Subcutaneous adipose tissue (tissue), 4 donors: ENCODE data around the gene PPP1R8. TPM values are rescaled to one million over a fixed set of nuclear protein-coding genes. Genes with fewer than 3 reads are reported as not detected.

Experiments
- total RNA-seq, 4 donors: library from RNA; depleted of rRNA; stranded (reverse); fragments of >200 nt; gene quantifications; one replicate each; pipeline ENCODE4 v1.1.0, GENCODE V29; 2016
- TF ChIP-seq, protein P1 (sequence below): fragments of 450-650 bp; IDR thresholded peaks from one replicate; pipeline ENCODE4 v1.5.1; 2016; ENCODE audit warnings: low read depth, mild to moderate bottlenecking, control low read depth, antibody characterized with exemption, moderate library complexity

The PPP1R8 gene
- total RNA-seq, 4 donors from 2014 or later = 27.2 to 39.0 (median 29.5) TPM

- TF ChIP-seq, protein P1, sequence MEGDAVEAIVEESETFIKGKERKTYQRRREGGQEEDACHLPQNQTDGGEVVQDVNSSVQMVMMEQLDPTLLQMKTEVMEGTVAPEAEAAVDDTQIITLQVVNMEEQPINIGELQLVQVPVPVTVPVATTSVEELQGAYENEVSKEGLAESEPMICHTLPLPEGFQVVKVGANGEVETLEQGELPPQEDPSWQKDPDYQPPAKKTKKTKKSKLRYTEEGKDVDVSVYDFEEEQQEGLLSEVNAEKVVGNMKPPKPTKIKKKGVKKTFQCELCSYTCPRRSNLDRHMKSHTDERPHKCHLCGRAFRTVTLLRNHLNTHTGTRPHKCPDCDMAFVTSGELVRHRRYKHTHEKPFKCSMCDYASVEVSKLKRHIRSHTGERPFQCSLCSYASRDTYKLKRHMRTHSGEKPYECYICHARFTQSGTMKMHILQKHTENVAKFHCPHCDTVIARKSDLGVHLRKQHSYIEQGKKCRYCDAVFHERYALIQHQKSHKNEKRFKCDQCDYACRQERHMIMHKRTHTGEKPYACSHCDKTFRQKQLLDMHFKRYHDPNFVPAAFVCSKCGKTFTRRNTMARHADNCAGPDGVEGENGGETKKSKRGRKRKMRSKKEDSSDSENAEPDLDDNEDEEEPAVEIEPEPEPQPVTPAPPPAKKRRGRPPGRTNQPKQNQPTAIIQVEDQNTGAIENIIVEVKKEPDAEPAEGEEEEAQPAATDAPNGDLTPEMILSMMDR = no peak
Observed at GRCh38 chr1:27885621-27886352, 55.2 kb downstream of the PPP1R8 start.

- TF ChIP-seq, protein P1 = no peak
Observed at GRCh38 chr1:27886353-27886679, 55.7 kb downstream of the PPP1R8 start.

GRCh38 chr1:27886744-27887143 is 56.2 kb downstream of the PPP1R8 start:
- TF ChIP-seq, protein P1 = no peak

DNA sequence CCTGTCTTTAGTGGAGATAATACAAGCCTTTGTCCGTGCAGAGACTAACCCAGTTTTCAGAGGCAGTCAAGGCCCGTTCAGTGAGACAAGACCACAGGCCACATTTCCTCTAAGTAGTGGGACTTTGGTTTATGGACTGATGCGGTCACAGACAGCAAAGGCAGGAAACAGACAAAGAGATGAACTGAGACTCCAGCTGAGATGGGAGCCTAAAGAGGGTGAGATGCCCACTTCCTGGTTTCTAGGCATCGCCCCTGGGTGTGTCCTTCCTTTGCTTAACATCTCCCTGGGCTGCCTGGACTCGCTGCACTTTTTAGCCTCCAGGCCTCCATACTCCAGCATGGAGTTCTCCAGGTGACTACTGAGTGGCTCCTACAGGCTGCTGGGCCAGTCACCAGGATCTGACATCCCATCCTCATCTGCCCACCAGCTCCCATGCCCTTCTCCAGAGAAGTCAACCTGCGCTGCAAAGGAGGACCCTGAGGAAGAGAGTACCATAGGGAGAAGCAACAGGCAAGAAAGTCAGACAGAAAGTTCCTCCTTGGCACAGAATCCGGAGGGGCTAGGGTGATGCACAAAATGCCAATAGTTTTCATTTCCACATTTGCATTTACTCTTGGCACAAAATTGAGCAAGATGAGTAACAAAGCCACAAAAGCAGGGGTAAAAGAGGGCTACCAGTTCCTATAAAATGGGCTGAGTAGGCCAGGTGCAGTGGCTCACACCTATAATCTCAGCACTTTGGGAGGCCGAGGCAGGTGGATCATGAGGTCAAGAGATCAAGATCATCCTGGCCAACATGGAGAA is 56.8 kb downstream of the PPP1R8 start:
- TF ChIP-seq, protein P1 = no peak

DNA sequence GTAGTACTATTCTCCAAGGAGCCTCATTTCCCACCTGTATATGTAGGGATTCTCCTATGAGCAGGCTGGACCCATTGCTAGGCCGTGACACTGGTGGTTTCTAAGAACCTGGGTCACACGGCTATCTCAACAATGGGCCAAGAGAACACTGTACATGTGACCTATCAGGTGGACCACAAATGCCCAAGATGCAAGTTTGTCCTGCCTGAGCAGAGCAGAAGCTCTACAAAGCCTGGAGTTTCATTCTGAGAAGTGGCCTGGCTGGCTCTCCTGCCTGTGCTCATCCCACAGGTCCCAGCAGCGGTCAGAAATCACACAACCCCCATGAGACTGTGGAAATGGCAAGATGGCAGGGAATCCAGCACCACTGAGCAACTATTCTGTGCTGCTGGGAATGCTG is 58.9 kb downstream of the PPP1R8 start:
- TF ChIP-seq, protein P1 = no peak

GRCh38 chr1:27891196-27891889 is 60.8 kb downstream of the PPP1R8 start:
- TF ChIP-seq, protein P1 = no peak

GRCh38 chr1:27894521-27894920 is 63.9 kb downstream of the PPP1R8 start:
- TF ChIP-seq, protein P1 = no peak
